Measurements from ENCODE around the gene CAP1.

- no peak for TF ChIP-seq ARNT (IDR thresholded peaks at IDR 0.05)
- no peak for TF ChIP-seq ELF4 (IDR thresholded peaks at IDR 0.05)
Measured at GRCh38 chr1:40001456-40001855, 39.1 kb upstream of the CAP1 start.

All from HEK293T (cell line).